SK-N-SH (cell line): ENCODE results near the gene EZH1. TPM values are rescaled to one million over a fixed set of nuclear protein-coding genes. Genes with fewer than 3 reads are reported as not detected.

Experiments
- CTCF ChIA-PET: fragments of 300-600, 350-600 bp; formaldehyde crosslinking; extraction: SDS; loops from one replicate; lab custom pipeline; 2021; lab: Yijun Ruan, JAX
- POLR2A ChIA-PET: fragments of 350-600 bp; sonication (Branson Sonifier 250); formaldehyde crosslinking; extraction: SDS; loops from one replicate; lab custom pipeline; 2020; ENCODE audit warnings: antibody characterized with exemption, inconsistent platforms; lab: Yijun Ruan, JAX
- DNase-seq: peaks from one replicate; pipeline ENCODE4 v3.0.0; 2012
- H2AFZ ChIP-seq: fragments of 200-600 bp; sonication (generic); 2 replicates; pipeline ENCODE4 v1.8.1; 2016; ENCODE audit warnings: antibody characterized with exemption, mild to moderate bottlenecking, low read depth
- H3F3A ChIP-seq: fragments of 200-600 bp; sonication (generic); replicated peaks from 2 replicates; pipeline ENCODE3; 2016; ENCODE audit warnings: antibody characterized with exemption, mild to moderate bottlenecking; ENCODE audit not compliant: insufficient read depth
- H3K27ac ChIP-seq, 2 experiments: fragments of 200-500 bp in 1 of 2; fragments of 200-600 bp in 1 of 2; sonication (Bioruptor generic) in 1 of 2; sonication (generic), shearing (Covaris generic) in 1 of 2; 2 replicates each; pipeline versions ENCODE4 v1.5.1 to v1.6.1; 2014 to 2016; ENCODE audit warnings: low read depth in 2 of 2, inconsistent platforms in 1 of 2, low read length in 1 of 2, mild to moderate bottlenecking in 1 of 2, mixed read lengths in 1 of 2
- H3K27me3 ChIP-seq: fragments of 200-600 bp; sonication (generic), shearing (Covaris generic); 2 replicates; pipeline ENCODE4 v1.6.1; 2016; ENCODE audit warnings: mixed run types; ENCODE audit not compliant: insufficient read depth
- H3K36me3 ChIP-seq, 2 experiments: fragments of 200-500 bp in 1 of 2; fragments of 200-600 bp in 1 of 2; sonication (Bioruptor generic) in 1 of 2; sonication (generic) in 1 of 2; replicated peaks in 1 of 2; 2 replicates each; pipeline versions ENCODE3 to v1.5.1; 2014 to 2016; ENCODE audit warnings: low read length in 1 of 2, mild to moderate bottlenecking in 1 of 2; ENCODE audit not compliant: insufficient read depth in 2 of 2, control insufficient read depth in 1 of 2
- H3K4me1 ChIP-seq, 2 experiments: fragments of 200-500 bp in 1 of 2; fragments of 200-600 bp in 1 of 2; sonication (Bioruptor generic) in 1 of 2; sonication (generic), shearing (Covaris generic) in 1 of 2; 2 replicates each; pipeline versions ENCODE4 v1.5.1 to v1.6.1; 2014 to 2016; ENCODE audit warnings: low read depth in 1 of 2, low read length in 1 of 2, mixed run types in 1 of 2; ENCODE audit not compliant: insufficient read depth in 2 of 2, control insufficient read depth in 1 of 2
- H3K4me2 ChIP-seq: fragments of 200-600 bp; sonication (generic), shearing (Covaris generic); 2 replicates; pipeline ENCODE4 v1.6.1; 2017; ENCODE audit warnings: mixed run types
- H3K4me3 ChIP-seq, 2 experiments: fragments of 200-500 bp in 1 of 2; fragments of 200-600 bp in 1 of 2; sonication (Bioruptor generic) in 1 of 2; sonication (generic), shearing (Covaris generic) in 1 of 2; 2 replicates each; pipeline versions ENCODE4 v1.5.1 to v1.8.1; 2014 to 2016; ENCODE audit warnings: low read depth in 2 of 2, inconsistent platforms in 1 of 2, low read length in 1 of 2, mild to moderate bottlenecking in 1 of 2, mixed read lengths in 1 of 2, moderate library complexity in 1 of 2
- H3K79me2 ChIP-seq: fragments of 200-600 bp; sonication (generic); 2 replicates; pipeline ENCODE4 v1.8.1; 2017; ENCODE audit warnings: mild to moderate bottlenecking; ENCODE audit not compliant: insufficient read depth
- H3K9ac ChIP-seq: fragments of 200-600 bp; sonication (generic); 2 replicates; pipeline ENCODE4 v1.6.1; 2017; ENCODE audit warnings: mixed run types
- H3K9me2 ChIP-seq: fragments of 200-600 bp; sonication (generic); 2 replicates; pipeline ENCODE4 v1.6.1; 2017; ENCODE audit warnings: mixed run types
- H3K9me3 ChIP-seq: fragments of 200-600 bp; sonication (generic); 2 replicates; pipeline ENCODE4 v1.6.1; 2017; ENCODE audit warnings: mixed run types, mild to moderate bottlenecking, moderate library complexity
- H4K20me1 ChIP-seq: fragments of 200-600 bp; sonication (generic); 2 replicates; pipeline ENCODE4 v1.6.1; 2017; ENCODE audit warnings: mild to moderate bottlenecking, mixed run types; ENCODE audit not compliant: insufficient read depth
- CTCF ChIP-seq: fragments of 200-600 bp; sonication (generic); IDR thresholded peaks from 2 replicates; pipeline ENCODE4 v1.6.1; 2017; ENCODE audit warnings: antibody characterized with exemption, mild to moderate bottlenecking, moderate library complexity
- ELF1 ChIP-seq: IDR thresholded peaks from 2 replicates; pipeline ENCODE4 v1.4.0; 2012
- EZH2phosphoT487 ChIP-seq: fragments of 200-600 bp; sonication (generic); IDR thresholded peaks from 2 replicates; pipeline ENCODE4 v1.6.1; 2017; ENCODE audit warnings: low read depth, mixed run types, mild to moderate bottlenecking, antibody characterized with exemption, moderate library complexity, borderline replicate concordance
- FOXM1 ChIP-seq: IDR thresholded peaks from 2 replicates; pipeline ENCODE4 v1.4.0; 2012; ENCODE audit warnings: low read depth, mild to moderate bottlenecking
- GATA2 ChIP-seq: sonication (generic); formaldehyde crosslinking; IDR thresholded peaks from 2 replicates; pipeline ENCODE4 v1.5.0; 2020; ENCODE audit warnings: mild to moderate bottlenecking, missing genetic modification reagents
- JUND ChIP-seq: IDR thresholded peaks from 2 replicates; pipeline ENCODE4 v1.4.0; 2012
- MEF2A ChIP-seq: IDR thresholded peaks from 2 replicates; pipeline ENCODE4 v1.4.0; 2012; ENCODE audit warnings: low read depth, borderline replicate concordance
- MXI1 ChIP-seq: IDR thresholded peaks from 2 replicates; pipeline ENCODE4 v1.6.1; 2012; ENCODE audit warnings: mild to moderate bottlenecking, low read depth, low read length, improper control_type of control experiment
- NFIC ChIP-seq: IDR thresholded peaks from 2 replicates; pipeline ENCODE4 v1.4.0; 2012; ENCODE audit warnings: borderline replicate concordance
- PBX3 ChIP-seq: IDR thresholded peaks from 2 replicates; pipeline ENCODE4; 2012
- POLR2AphosphoS5 ChIP-seq: IDR thresholded peaks from 2 replicates; pipeline ENCODE4 v1.6.1; 2012; ENCODE audit warnings: low read depth, low read length
- RFX5 ChIP-seq: IDR thresholded peaks from 2 replicates; pipeline ENCODE4 v1.6.1; 2012; ENCODE audit warnings: mild to moderate bottlenecking, improper control_type of control experiment, low read length
- RXRA ChIP-seq: IDR thresholded peaks from 2 replicates; pipeline ENCODE4 v1.4.0; 2012; ENCODE audit warnings: low read depth, mild to moderate bottlenecking, borderline replicate concordance
- SIN3A ChIP-seq: IDR thresholded peaks from 2 replicates; pipeline ENCODE4 v1.6.1; 2012; ENCODE audit warnings: low read depth, mild to moderate bottlenecking, low read length, moderate library complexity, borderline replicate concordance
- SMC3 ChIP-seq: IDR thresholded peaks from 2 replicates; pipeline ENCODE4 v1.6.1; 2012; ENCODE audit warnings: low read depth, low read length, improper control_type of control experiment
- TAF1 ChIP-seq: IDR thresholded peaks from 2 replicates; pipeline ENCODE4 v1.6.1; 2012; ENCODE audit warnings: low read depth, mild to moderate bottlenecking, low read length, moderate library complexity, borderline replicate concordance
- TCF12 ChIP-seq: IDR thresholded peaks from 2 replicates; pipeline ENCODE4 v1.4.0; 2012
- USF2 ChIP-seq: fragments of 150-350 bp; IDR thresholded peaks from 2 replicates; pipeline ENCODE4 v1.6.1; 2017; ENCODE audit warnings: antibody characterized with exemption, low read length, low read depth, borderline replicate concordance
- YY1 ChIP-seq: IDR thresholded peaks from 2 replicates; pipeline ENCODE4 v1.4.0; 2012; ENCODE audit warnings: low read depth, mild to moderate bottlenecking
- WGBS: methylation state at CpG from one replicate; pipeline ENCODE4 v1.1.6; 2017; ENCODE audit warnings: low lambda C conversion rate; 5-methylcytosine and 5-hydroxymethylcytosine counted together
- polyA plus RNA-seq, 3 experiments: library from polyadenylated mRNA; depleted of rRNA; stranded (reverse); fragments of >200 nt; gene quantifications; 2 replicates each; pipeline ENCODE4 v1.2.3, GENCODE V29; 2012
- TF ChIP-seq, protein P1 (sequence below): fragments of 150-350 bp; IDR thresholded peaks from 2 replicates; pipeline ENCODE4 v1.6.1; 2016; ENCODE audit warnings: mild to moderate bottlenecking, low read depth, low read length

EZH1 gene
- polyA plus RNA-seq, 1 of the 3 experiments (the other 2 are of a cell fraction) = 28.6 TPM

DNA sequence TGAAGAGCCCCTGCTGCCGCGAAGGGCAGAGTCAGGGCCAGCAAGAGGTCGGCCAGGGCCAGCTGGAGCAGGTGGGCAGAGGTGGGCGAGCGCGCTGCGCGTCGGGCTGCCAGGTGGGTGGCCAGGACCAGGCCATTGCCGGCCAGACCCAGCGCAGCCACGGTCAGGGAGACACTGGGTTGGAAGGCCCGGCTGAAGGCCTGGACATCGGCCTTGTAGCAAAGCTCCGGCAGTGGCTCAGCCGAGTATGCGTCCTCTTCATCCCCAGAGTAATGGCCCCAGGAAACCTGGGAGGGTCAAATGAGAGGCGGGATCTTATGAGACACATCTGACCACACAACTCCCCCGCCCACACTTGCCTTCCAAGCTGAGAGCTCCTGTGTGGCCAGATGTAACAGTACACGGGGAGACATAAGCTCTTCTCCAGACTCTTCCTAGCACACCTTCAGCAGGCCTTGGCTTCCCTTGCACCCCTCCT, 64.5 kb downstream of the EZH1 start:
- H3K4me1 ChIP-seq = peaks cover 10 to 45% of the 10 kb centered on the region in 2 experiments
- peak overlapping the region; percentile 90; the same call in 1 of the 2 replicates for H3K4me2 ChIP-seq
- no peak overlapping the region for H3K4me3 ChIP-seq
- TF ChIP-seq YY1 (no peak), MEF2A (no peak), POLR2AphosphoS5 (no peak), PBX3 (no peak), SIN3A (no peak), MXI1 (no peak), FOXM1 (no peak), GATA2 (CRISPR knock-in tag) (no peak), RXRA (no peak), TCF12 (no peak), TAF1 (no peak), ELF1 (no peak), EZH2phosphoT487 (no peak), USF2 (no peak), CTCF (no peak), SMC3 (no peak), NFIC (no peak), RFX5 (no peak), JUND (no peak)
- TF ChIP-seq, protein P1, sequence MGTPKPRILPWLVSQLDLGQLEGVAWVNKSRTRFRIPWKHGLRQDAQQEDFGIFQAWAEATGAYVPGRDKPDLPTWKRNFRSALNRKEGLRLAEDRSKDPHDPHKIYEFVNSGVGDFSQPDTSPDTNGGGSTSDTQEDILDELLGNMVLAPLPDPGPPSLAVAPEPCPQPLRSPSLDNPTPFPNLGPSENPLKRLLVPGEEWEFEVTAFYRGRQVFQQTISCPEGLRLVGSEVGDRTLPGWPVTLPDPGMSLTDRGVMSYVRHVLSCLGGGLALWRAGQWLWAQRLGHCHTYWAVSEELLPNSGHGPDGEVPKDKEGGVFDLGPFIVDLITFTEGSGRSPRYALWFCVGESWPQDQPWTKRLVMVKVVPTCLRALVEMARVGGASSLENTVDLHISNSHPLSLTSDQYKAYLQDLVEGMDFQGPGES = no peak
- 92% methylated on average over 19 of the region's 20 CpGs for WGBS
- peaks cover 33% of the 10 kb centered on the region for H3F3A ChIP-seq
- no peak overlapping the region for H3K9ac ChIP-seq
- peaks cover 0 to 6% of the 10 kb centered on the region in 2 experiments for H3K36me3 ChIP-seq
- CTCF ChIA-PET = interaction anchor here (0.8 to 8.9 kb wide), 26 partner anchors 9 to 112 kb away, joined by 3 to 221 read pairs (median 5); partner anchors contain the start of genes MLX, PSMC3IP, RETREG3 and TUBG1
- peaks cover 17% of the 10 kb centered on the region for H3K79me2 ChIP-seq
- no peaks in the 10 kb centered on the region for H3K9me2 ChIP-seq
- no peaks in the 10 kb centered on the region for H3K27me3 ChIP-seq
- no peak for DNase-seq
- H3K9me3 ChIP-seq = no peaks in the 10 kb centered on the region
- POLR2A ChIA-PET = interaction anchor here (0.6 to 6.0 kb wide), 6 partner anchors 13 to 103 kb away, joined by 3 to 63 read pairs (median 4); partner anchors contain the start of genes PSMC3IP, RETREG3 and TUBG1
- H4K20me1 ChIP-seq = peaks cover 6% of the 10 kb centered on the region
- peak overlapping the region; percentile 87 to 99; a peak in 2 of 4 replicates for H3K27ac ChIP-seq
- H2AFZ ChIP-seq = 0 out of 2 replicates have a peak overlapping the region, but pooled peaks have one; percentile 84
